HG02938 (cell line): ENCODE data around the gene ADAM15.
A peak's percentile ranks its signal among the peaks of the same experiment; 100 is the strongest.

Experiments
- ATAC-seq: cut with Tn5 transposase; IDR thresholded peaks from one replicate; pipeline ENCODE4 v1.9.1; 2021; ENCODE audit warnings: mild to moderate bottlenecking, moderate library complexity; ENCODE audit not compliant: unreplicated experiment

The ADAM15 gene

DNA sequence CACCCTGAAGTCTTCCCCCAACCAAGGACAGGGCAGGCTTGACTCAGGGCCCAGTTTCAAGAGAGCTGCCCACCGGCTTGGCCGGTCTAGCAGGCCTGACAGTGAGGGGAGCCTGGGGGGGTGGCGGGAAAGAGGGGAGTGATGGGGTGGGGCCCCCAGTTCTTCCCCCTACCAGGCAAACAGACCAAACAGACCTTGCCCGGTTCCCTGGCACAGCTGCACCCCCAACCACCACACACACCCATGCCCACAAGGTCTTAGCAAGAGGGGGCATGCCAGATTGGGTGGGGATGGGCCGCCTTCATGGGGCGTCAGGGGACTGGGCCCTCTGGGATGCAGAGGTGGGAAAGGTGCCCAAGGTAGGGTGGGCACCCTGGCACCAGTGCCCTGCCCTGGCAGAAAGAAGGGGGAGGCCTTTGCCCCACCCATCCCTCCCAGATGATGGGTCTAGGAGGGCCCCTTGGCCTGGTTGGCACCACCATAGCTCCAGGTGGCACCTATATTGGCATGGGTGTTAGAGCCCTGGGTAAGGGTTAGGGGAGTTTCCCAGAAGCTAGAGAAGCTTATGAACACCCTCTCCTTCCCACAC, 39.6 kb upstream of the ADAM15 start:
- ATAC-seq = no peak

DNA sequence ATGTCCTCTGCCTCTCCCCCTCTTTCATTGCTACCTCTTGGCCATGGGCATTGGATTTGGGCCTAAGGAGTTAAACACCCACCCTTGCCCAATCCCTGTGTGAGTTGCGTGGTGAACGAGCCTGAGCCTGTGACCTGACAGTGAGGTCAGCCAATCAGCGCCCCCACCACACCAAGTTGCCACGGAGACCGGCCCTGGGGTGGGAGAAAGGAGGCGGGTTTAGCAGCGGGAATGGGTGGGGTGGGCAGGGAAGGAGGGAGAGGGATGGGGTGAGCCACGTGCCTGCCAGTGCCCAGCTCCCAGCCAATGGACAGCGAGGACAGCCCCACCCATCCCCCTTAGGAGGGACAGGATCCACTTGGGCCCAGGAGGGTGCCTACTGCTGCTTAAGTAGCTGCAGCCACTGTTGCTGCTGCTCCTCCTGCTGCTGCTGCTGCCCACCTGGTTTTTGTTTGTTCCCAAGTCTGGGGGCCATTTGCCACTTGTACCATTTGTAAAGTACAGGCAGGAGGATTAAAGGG, 39.0 kb upstream of the ADAM15 start:
- no peak for ATAC-seq

DNA sequence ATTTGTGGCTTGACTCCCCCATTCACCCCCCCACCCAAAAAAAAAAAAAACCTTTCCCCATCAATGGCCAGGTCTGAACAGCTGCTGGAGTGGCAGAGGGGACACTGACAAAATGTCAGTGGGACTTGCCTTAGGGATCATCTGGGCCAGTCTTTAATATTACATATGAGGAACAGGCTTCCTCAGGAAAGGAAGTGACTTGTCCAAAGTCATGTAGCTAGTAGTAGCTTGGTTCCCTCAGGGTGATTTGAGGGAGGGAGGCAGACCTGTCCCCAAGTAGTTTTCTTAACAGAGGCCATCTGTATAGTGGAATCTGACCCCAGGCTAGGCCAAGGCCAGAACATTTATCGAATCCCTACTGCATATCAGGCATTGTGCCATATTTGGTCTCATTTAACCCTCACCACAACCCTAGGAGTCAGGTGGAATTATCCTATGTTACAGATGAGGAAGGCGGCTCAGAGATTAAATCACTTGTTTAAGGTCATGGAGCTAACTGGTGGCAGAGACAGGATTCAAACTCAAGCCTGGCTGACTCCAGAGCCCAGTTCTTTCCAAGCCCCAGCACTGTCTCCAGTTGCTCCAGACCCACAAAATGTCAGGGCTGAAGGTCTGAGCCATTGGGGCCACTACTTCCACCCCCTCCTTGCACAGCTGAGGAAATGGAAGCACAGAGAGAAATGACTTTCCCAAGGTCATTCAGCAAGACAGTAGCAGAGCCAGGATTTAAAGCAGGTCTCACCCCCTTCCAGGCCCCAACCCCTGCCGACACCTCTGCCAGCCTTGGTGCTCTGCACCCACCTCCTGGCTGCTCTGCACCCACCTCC, 38.1 kb upstream of the ADAM15 start:
- no peak for ATAC-seq

DNA sequence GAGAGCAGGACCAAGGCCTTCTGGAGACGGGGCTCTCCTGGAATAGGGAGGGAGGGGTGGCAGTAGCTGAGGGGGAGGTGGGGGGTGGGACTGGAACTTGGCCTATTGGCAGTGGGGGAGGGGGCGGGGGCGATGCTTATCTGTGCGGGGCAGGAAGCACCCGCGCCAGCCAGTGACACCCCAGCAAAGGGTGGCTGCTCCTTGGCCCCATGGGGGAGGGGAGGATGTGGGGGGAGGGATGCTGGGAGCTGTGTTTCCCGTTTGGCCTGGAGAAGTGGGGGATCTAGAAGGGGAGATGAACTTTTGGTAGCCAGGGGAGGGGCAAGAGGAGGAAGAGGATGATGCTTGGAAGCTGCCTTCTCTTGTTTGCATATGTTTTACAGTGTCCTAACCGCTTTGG, 37.5 kb upstream of the ADAM15 start:
- ATAC-seq = no peak

DNA sequence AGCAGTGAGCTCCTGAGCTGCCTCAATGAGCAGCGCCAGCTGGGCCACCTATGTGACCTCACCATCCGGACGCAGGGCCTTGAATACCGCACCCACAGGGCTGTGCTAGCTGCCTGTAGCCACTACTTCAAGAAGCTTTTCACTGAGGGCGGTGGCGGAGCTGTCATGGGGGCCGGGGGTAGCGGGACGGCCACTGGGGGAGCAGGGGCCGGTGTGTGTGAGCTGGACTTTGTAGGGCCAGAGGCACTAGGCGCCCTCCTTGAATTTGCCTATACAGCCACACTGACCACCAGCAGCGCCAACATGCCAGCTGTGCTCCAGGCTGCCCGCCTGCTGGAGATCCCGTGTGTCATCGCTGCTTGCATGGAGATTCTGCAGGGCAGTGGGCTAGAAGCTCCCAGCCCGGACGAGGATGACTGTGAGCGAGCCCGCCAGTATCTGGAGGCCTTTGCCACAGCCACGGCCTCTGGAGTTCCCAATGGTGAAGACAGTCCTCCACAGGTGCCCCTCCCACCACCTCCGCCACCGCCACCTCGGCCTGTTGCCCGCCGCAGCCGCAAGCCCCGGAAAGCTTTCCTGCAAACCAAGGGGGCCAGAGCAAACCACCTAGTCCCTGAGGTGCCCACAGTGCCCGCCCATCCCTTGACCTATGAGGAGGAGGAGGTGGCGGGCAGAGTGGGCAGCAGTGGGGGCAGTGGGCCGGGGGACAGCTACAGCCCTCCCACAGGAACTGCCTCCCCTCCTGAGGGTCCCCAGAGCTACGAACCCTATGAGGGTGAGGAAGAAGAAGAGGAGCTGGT, 36.2 kb upstream of the ADAM15 start:
- no peak for ATAC-seq

DNA sequence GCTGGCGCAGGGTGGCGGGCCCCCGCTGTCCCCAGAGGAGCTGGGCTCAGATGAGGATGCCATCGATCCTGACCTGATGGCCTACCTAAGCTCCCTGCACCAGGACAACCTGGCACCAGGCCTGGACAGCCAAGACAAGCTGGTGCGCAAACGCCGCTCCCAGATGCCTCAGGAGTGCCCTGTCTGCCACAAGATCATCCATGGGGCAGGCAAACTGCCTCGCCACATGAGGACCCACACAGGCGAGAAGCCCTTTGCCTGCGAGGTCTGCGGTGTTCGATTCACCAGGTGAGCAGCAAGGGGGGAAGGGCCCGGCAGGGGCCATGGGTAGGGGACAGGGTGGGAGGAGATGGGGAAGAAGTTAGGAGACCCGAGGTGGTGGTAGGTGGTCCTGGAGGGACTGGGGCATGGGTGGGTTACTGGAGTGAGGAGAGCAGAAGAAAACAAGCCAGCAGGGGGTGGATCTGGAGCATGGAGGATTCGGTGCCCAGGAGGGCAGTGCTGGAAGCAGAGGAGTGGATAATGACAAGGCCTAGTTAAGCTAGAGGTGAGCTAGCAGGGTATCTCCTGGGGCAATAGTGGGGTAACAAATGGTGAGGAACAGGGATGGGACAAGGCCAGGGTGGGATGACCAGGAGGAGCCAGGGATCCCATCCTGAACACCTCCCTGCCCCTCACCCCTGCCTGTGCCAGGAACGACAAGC, 35.4 kb upstream of the ADAM15 start:
- ATAC-seq = no peak

DNA sequence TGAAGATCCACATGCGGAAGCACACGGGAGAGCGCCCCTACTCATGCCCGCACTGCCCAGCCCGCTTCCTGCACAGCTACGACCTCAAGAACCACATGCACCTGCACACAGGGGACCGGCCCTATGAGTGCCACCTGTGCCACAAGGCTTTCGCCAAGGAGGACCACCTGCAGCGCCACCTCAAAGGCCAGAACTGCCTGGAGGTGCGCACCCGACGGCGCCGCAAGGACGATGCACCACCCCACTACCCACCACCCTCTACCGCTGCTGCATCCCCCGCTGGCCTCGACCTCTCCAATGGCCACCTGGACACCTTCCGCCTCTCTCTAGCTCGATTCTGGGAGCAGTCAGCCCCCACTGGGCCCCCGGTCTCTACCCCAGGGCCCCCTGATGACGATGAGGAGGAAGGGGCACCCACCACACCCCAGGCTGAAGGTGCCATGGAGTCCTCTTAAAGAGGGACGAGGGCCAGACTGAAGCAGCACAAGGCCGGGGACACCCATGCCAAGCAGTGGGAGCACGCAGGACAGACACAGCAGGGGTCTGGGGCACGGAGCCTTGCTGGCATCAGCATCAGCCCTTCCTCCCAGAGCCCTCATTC, 34.8 kb upstream of the ADAM15 start:
- no peak for ATAC-seq

DNA sequence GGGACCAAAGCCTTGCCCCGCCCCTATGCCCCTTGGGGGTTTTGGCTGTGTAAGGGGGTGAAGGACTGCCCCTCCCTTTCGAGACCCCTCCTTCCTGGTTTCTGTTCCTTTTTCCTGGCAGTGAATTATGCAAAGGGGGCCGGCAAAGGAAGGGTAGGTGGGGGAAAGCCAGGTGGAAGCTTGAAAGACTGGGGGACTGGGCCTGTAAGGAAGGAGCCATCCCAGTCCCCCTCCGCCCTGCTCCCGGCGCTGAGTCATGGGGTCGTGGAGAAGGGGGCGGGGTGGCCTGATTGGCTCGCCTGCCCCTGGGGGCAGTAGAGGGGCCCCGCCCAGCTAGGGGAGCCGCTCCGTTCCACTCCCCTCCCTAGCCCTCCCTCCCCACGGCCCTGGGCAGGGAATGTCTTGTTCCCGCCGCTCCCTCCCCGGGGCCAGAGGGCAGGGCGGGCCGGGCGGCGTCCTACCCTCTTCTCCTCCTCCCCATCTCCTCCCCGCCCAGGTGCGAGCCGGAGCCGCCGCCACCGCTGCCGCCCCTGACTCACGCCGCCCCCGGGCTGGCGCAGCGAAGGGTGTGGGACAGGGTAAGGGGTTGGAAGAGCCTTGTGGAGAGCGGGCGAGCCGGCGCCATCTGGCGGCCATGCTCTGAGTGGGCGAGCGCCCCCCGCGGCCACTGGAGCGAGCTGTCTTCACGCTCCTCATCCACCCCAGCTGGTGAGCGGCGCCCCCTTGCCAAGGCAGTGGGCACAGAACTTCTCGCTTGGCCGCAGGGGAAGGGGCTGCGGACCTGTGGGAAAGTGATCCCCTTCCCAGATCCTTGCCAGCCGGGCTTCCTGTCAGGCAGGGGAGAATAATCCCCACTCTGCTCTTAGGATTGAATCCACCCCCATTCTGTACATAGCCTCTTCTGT, 33.8 kb upstream of the ADAM15 start:
- ATAC-seq = peak; percentile 52

DNA sequence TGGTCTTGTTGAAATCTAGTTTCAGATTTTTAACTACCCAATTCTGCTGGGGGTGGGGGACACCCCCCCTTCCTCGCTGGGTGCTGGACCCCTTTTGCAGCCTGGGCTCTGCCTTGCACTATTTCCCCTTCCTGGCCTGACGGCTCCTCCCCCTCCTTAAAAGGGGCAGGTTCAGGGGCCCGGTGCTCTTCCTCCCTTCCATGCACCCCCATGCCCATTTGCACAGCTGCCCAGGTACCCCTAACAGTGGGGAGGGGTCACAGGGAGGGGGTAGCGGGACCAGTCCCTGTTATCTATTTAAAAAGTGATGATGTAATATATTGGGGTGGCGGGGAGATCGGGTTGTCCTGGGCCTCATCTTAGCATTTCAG, 33.2 kb upstream of the ADAM15 start:
- ATAC-seq = no peak

DNA sequence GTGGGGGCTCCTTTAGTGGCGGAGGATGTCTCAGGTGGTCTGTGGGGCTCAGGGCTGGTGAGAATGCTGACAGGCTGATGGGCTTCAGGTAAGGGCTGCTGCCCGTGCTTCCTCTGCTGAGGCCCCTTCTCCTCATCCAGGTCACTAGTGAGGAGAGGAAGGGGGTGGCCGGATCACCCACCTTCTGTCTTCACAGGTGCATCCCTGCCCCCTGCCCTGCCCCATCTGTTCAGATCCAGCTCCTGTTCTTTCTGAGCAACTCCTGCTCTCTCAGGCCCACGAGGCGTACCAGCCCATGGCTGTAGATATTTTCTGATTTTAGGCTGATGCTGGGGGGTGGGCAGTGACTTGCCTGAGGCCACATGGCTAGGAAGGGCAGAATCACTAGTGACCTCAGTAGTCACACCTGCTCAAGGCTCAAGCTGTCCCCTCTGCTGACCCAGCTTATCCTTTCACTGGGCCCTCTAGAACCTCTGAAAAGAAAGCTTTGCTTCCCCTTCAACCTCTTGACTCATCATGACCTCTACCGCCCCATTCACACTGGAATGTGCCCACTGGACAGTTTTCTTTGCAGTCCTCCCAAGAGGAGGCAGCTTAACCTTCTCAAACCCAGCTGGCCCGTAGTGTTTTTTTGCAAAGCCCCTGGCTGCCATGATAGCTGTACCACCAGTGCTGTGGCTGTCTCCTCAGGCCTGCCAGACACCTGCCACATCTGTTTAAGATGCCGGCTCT, 32.3 kb upstream of the ADAM15 start:
- no peak for ATAC-seq

DNA sequence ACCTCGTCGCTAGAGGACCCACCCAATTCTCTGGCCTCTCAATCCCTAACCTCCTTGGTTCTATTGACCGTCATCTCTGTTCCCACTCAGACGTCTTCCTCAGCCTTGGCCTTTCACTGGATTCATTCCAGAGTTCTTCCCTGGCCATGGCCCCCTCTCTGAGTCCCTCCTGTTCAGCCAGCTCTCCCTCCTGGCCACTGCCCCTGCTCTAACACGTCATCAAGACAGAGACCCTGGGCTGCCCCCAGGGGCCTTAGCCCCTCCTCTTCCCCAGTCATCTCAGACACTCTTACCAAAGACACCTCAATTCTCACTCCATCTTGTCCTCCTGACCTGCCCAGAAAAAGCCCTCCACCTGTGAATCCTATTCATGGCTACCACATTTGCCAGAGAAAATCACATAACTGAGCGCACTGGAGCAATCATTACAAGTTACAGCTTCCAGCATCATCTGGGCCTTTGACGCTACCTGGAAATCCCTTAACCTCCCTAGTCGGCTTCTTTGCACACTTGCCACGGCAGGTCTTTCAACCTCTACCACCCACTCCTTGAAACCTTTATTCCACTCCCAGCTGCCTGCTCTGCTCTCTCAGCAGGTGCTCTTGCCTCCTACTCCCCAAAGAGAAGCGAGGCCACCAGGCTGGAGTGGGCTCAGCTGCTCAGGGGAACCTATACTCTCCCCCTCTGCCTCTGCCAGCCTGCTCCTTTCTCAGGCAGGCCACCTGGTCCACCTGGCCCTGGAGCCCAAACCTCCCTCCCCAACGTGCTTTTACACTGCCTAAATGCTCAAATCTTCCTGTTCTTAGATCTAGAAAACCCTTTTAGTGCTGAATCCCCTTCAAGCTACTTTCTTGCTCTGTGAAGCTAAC, 31.5 kb upstream of the ADAM15 start:
- no peak for ATAC-seq

DNA sequence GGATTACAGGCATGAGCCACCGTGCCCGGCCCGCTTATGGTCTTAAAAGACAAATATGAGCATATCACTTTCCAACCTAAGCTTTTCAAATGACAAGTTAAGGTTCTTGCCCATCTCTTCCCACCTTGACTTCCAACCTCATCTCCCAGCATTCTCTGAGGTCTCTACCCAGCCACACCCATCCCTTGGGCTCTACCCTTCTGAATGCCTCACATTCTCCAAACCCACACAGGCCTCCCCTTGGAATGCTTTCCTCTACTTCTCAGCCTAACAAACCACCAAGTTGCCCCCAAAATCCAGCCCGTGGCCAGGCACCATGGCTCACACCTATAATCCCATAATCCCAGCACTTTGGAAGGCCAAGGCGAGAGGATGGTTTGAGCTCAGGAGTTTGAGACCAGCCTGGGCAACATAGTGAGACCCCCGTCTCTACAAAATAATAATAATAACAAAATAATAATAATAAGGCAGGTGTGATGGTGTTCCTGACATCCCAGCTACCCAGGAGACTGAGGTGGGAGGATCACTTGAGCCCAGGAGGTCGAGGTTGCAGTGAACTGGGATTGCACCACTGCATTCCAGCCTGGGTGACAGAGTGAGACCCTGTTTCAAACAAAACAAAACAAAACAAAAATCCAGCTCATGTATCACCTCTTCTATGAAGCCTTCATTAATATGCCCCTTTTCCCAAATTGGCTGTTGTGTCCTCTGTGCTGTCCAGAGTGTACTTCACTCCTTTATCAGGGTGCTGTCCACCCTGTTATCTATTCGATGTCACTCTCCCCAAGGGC, 28.8 kb upstream of the ADAM15 start:
- ATAC-seq = no peak

DNA sequence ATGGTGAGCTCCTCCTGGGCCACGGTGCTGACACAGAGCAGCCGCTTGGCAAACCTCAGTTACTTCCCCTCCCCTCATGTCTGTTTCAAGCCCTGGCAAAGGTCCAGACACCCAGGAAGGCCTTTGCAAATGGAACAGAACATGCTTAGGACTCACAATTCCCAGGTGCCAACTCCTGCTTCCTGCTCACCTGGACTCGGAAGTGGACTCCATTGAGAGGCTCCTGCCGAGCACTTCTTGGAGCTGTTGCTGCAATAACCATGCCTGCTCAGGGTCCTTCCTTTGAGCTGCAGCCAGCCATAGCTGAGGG, 28.2 kb upstream of the ADAM15 start:
- no peak for ATAC-seq

DNA sequence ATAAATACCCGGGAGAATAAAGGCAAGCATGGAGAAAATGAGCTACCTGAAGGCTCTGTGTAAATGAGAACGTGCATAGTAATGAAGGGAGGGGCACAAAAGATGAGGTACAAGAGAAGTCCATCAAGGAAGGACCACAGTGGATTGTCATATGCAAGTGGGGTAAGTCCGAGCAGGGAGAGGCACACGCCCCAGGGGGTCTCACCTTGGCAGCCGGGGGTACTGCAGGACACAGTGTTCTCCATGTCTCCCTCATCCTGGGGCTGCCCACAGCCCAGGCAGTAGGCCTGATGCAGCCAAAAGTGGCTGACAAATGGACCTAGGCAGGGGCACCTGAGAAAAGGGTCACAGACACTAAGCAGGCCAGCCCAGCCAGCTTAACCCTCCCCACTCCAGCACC, 27.5 kb upstream of the ADAM15 start:
- no peak for ATAC-seq

DNA sequence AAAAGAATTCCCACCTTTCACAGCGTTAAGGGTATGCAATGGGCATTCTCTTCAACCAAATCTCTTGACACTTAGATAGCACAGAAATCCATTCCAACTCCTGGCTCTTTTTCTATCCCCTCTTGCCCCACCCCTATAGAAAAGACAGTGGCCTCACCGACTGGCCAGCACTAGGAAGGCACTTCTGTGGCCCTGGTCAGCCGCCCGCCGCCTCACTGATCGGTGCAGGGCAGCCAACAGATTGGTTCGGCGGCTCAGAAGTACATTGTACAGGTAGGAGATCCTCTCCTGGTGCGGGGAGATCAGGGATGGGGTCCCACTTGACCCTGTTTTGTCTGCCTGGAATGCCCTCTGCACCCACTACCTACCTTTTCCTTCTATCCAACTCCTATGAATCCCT, 26.8 kb upstream of the ADAM15 start:
- ATAC-seq = no peak

DNA sequence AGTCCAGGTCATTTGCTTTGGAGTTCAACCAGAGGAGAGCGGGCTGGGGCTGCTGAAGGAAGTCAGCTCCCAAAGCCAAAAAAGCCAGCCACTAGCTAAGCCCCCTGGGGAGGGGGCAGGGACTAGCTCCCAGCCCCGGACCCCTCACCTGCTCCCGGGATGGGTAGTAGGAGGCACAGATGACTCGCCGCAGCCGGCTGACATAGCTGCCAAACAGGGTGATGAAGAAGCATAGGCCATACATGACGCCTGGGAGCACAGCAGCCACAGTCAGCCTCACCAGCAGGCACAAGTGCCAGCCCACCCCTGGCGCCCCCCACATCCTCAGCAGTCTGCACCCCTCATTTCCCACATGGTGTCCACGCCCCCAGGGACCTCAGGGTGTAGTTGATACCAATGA, 25.0 kb upstream of the ADAM15 start:
- no peak for ATAC-seq

DNA sequence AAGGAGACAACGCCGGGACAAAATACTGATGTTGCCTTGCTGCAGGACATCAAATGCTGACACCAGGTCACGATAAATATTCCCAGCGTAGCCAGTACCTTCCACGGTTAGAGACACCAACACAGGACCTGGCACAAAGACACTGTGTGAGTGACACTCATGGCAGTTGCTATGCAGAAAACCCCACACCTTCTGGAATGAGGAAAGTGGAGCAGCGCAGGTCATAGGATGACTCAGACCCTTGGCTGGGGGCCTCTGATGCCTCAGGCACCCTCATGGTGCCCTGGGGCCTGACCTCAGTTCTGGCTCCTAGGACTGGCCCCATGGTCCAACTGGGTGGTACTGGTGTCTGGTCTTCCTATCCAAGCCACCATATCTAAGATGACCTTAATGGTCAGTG, 24.5 kb upstream of the ADAM15 start:
- ATAC-seq = no peak
